Stimulated activated CD8-positive, alpha-beta memory T cell treated with anti-CD3 and anti-CD28 coated beads, Interleukin-15, amount 100 ng/mL, for 4 hours (primary cell): ENCODE results near the gene PRKG1.
"Not testable (repeated sequence)": the region's sequence is repeated elsewhere in the genome, so short reads cannot be mapped to it uniquely, and the experiment has no call there.

ENCODE experiments used
- DNase-seq, 2 donors: peaks; one replicate each; pipeline ENCODE4 v3.0.0-alpha.2; 2020; ENCODE audit warnings: low read depth in 2 of 2

PRKG1 gene

GRCh38 chr10:51508156-51508555 lies 433.9 kb downstream of the PRKG1 start:
- DNase-seq, result no peak

DNA sequence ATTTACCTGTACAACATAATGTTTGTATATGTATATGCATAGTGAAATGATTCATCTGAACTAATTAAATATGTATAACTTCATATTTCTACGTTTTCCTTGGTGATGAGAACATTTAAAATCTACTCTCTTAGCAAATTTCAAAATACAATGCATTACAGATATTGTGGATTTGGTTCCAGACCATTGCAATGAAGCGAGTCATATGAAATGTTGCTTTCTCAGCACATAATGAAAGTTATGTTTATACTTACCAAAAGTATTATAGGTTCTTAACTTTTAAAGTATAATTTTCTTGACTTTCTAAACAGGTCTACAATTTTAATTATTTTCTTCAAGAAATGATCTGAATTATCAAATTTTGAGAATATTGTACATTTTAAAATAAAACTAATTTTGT lies 435.9 kb downstream of the PRKG1 start:
- no peak for DNase-seq

DNA sequence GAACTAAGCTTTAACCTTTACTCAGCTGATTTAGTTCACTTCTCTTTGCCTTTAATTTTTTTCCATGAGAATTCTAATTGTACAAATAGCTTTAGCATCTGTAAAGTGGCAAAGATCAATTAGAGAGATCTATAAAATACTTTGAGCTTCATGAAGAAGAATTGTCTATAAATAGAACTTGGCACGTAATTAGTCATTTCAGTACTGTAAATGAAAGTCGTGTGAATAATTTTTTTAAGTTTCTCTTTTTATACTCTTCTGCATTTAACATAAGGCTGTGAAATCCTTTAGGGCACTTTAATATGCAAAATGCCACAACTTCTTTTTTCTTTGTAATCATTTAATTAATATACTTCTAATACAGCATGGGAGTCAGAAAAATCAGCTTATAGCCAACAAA lies 447.3 kb downstream of the PRKG1 start:
- DNase-seq, result no peak

GRCh38 chr10:51522858-51523257 lies 448.6 kb downstream of the PRKG1 start:
- DNase-seq, result no peak

GRCh38 chr10:51523440-51523839 lies 449.2 kb downstream of the PRKG1 start:
- DNase-seq, result no peak

DNA sequence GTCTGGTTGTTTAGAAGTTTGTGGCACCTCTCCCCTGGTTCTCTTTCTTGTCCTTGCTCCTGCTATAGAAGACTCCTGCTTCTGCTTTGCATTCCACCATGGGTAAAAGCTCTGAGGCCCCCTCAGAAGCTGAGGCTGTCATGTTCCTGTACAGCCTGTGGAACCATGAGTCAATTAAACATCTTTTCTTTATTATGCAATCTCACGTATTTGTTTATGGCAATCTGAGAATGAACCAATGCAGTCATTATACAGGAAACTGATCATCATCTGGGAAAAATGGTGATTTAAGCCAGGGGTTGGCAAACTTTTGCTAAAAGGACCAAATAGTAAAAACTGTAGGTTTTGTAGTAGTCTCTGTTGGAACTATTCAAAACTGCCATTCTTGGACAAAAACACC lies 449.8 kb downstream of the PRKG1 start:
- DNase-seq, result no peak

DNA sequence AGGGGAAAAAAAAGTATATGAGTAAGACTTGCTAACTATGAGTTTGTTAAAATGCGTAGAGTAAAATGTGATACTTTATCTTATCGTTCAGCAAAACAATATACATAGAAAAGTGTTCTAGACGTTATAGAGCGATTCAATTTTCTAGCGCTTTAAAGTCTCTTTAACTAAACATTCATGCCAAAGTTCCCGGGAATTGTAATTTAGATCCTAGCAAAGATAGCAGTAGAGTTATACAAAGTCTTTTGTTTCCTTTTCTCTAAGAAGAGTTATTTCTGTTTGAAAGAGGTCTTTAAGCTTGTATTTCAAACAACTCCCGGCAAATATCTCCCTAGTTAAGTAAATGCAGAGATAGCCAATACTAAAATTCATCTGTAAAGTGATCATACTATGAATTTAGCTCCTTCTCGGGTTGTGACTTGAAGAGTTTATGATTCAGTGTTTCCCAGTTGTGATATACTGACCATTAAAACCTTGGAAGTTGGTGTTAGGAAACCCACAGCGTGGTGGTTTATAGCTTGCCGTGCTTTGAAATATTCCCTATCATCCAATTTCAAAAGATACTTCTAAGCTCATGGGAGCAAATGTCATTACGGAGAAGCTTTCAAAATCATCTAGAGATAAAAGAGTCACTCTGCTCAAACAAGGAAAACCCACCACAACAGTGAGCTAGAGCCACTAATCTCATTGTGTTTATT lies 453.4 kb downstream of the PRKG1 start:
- no peak for DNase-seq

- no peak for DNase-seq
These were observed 454.2 kb downstream of the PRKG1 start for GRCh38 chr10:51528527-51528926.

DNA sequence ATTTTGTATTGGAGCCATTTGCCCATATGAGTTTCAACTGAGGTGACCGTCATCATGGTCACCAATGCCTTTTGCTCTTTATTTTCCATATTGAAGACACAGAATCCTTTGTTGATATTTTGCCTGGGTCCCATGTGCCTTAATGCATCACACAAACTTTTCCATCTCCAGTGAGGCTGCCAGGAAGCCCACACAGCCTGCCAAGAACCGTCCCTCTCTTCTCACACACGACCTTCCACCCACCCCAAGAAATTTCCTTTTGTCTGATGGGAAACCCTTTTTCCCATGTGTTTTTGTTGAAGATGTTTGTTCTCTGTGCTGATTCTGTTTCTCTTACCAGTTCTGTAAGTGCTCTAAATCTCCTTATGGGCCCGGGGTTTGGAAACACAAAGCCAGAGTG lies 456.3 kb downstream of the PRKG1 start:
- no peak for DNase-seq

DNA sequence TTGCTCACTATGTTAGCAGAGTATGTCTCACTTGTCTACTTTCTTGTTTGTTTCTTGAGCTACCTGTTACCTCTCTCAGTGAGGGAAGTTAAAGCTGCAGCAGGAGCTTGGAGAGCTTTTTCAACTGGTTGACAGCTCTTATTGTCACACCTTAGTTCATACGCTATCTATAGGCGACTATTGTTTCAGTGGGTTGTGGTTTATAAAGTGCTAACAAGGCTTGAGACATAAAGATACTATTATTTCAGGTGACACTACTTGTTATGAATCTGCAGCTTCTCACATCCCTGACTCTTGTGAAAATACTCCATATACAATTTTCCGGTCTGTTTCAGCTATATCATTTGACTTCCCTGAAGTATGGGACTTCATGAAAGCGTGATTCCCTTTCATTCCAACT lies 457.8 kb downstream of the PRKG1 start:
- DNase-seq, result no peak

GRCh38 chr10:51542853-51543252 lies 468.6 kb downstream of the PRKG1 start:
- no peak for DNase-seq

- no peak for DNase-seq
These were observed 470.6 kb downstream of the PRKG1 start for GRCh38 chr10:51544933-51545332.

DNA sequence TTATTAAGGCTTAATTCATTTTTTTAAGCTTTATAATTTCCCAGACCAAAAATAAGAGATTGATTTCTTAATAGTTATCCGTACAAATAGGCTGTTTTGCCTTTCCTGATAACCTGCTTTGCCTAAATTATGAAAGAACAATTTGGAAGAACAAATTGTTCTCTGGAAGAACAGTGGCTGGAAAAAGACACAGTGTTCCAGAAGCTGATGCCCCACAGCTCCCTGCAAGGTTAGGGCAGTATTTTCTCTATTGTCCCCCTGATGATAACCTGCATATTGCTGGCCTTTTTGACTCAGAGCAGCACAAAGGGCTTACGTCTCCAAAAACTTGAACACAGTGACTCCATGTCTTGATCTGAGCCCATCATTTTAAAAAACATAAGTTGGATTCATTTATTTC lies 473.7 kb downstream of the PRKG1 start:
- DNase-seq, result no peak

- DNase-seq, result no peak
These were observed 478.6 kb downstream of the PRKG1 start for GRCh38 chr10:51552879-51553278.

DNA sequence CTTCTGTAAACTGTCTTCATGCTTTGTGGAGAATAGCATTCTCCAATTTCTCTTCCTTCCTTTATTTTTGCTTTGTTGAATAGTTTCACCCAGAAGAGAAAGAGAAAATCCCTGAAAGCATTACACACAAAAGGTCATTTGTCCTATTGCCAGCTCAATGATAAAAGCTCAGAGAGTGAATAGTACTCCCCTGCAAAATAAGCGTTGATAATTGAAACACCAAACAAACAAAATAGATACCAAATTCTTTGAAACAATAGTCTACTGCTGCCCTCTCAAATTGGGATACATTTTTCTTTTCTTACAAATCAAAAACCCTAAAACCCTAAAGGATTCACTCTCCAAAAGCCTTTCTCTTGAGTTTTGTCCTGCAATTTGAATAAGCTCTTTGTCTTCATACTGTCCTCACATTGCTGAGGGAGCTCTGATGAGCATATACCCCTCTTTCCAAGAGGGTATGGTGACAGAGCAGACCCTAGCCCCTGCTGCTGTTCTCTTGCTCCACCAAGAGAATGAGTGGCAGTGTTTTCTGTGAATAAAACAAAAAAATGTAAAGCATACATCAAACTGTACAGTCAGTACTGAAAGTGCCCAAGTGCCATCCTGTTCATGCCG lies 490.7 kb downstream of the PRKG1 start:
- DNase-seq, result no peak

DNA sequence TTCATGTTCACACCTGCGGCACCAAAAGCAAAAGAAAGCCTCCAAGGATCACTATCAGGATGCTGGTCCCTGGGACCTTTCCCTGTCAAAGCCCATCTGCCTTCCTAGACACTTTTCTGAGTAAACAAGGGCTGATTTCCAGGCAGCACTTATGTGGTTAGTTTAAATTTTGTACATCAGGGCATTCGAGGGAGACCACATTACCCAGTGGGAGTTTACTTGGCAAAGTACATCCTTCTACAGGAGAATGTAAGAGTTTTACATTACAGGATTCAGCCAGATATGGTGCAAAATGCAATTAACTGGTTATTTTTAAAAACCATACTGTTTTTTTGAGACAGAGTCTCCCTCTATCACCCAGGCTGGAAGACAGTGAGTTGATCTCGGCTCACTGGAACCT lies 493.0 kb downstream of the PRKG1 start:
- no peak for DNase-seq

GRCh38 chr10:51569467-51569866 lies 495.2 kb downstream of the PRKG1 start:
- no peak for DNase-seq

GRCh38 chr10:51574248-51575048 lies 500.2 kb downstream of the PRKG1 start:
- no peak for DNase-seq

- DNase-seq, result not testable (repeated sequence)
These were observed 506.9 kb downstream of the PRKG1 start for GRCh38 chr10:51581196-51581595.

DNA sequence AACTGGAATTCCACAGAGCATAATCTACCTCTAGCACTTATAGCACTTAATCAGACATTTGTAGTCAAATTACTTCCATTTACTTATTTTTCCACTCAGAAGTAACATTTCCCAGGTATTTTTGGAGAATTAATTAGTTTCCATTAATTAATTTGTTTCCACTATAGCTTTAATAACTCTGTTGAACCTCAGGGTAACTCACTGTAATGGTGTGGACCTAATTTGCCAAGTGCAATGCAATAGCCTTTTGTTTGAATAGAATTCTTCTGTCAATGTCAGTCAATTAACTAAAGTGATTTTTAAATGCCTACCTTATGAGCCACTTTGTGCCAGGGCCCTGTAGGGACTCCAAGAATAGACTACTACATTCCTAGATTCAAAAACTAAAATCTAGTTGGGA lies 509.7 kb downstream of the PRKG1 start:
- DNase-seq, result no peak

- DNase-seq, result no peak
These were observed 511.5 kb downstream of the PRKG1 start for GRCh38 chr10:51585742-51586141.

- no peak for DNase-seq
These were observed 514.7 kb downstream of the PRKG1 start for GRCh38 chr10:51588984-51589383.

GRCh38 chr10:51590818-51591217 lies 516.5 kb downstream of the PRKG1 start:
- no peak for DNase-seq
